ENCODE results near the gene PLPP6.

GRCh38 chr9:4706021-4706420 is 43.9 kb downstream of the PLPP6 start:
- no peak for TF ChIP-seq CTCF (IDR thresholded peaks at IDR 0.05)
- TF ChIP-seq POLR2A (IDR thresholded peaks at IDR 0.05): no peak
